ENCODE measurements around the gene ZPR1.

ZPR1 gene

DNA sequence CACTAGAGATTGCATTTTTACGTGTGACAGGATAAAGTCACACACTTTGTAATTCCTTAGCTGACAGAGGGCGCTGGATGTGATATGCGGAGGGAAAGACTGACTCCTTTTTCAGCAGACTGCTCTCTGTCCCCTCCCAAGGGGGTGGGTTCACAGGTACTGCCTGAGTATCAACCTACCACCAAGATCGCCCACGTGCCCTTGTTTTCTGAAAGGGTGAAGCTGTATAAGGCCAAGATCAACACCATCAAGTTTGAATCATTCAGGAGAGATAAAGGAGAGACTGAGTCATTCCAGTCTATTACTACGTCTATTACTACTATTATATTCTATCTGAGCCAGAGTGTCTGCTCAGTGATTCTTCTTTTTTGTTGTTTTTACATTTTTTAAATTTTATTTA, 45.7 kb downstream of the ZPR1 start:
- DNase-seq = no peak

DNA sequence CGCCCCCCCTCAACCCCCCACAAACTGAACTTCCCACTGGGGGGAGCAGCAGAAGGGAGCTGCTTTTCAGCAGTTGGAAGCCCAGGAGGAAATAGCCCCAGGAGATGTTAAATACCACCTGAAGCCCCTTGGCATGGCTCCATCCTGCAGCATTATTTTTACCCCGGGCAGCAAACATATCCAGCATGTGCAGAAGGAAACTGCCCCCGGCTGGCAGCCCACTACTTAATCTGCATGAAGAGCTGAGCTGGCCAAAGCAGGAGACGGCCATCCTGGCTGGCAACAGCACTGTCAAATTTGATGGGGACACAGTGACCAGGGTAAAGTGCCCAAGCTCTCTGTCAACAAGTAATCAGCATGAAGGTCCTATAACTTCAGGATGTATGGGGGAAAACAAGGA, 47.1 kb downstream of the ZPR1 start:
- no peak for DNase-seq

DNA sequence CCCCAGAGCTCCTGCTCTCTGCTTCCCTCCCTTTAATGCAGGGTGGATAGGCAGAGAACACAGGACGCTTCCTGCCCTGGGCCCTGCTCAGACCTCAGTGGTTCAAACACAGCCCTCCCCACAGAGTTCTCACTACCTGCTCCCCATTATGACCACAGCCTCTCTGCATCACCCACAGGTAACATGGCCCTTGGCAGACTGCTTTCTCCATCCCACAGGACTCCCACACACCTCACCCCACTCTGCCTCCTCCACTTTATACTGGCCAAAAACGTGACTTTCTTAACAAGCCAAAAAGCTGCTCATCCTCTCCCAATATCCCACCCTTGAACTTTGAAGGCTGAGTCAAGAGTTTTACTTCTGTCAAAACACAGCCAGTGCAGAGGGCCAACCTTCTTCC, 48.8 kb downstream of the ZPR1 start:
- DNase-seq = no peak

DNA sequence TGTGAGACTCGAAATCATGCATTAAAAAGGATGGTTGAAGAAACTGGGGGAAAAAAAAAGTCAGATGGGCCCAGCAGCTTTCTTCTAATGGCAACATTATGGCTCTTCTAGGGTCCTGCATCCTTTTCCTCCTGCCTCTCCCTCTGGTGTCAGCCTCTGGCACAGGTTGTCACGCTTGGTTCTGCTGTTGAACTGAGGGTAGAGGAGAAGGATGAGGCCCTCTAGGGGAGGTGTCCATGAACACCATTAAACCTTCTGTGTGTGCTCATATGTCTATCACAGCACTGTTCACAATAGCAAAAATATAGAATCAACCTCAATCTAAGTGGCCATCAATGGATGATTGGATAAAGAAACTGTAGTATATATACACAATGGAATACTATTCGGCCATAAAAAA, 51.1 kb downstream of the ZPR1 start:
- DNase-seq = no peak

DNA sequence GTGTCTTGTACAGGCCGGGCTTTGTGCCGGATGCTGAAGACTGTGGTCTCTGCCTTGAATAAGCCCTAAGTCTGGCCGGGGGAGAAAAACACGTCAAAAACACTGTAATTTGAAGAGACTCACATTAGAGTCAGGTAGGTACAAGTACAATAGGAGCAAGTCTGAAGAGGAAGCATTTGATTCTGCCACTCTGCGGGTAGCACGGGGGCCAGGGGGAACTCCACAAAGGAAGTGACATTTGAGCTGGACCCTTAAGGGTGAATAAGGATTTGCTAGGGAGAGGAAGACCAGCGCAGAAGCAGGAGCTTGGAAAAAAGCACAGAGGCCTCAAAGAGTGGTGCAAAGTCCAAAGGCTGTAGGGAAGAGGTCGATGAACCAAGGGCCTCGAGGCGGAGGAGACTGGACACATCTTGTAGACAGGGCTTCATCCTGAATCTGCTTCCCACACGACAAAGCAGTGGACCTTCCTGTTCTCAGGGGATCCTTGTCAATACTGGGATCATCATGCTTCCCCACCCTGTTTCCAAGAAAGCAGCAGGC, 53.8 kb downstream of the ZPR1 start:
- no peak for DNase-seq

DNA sequence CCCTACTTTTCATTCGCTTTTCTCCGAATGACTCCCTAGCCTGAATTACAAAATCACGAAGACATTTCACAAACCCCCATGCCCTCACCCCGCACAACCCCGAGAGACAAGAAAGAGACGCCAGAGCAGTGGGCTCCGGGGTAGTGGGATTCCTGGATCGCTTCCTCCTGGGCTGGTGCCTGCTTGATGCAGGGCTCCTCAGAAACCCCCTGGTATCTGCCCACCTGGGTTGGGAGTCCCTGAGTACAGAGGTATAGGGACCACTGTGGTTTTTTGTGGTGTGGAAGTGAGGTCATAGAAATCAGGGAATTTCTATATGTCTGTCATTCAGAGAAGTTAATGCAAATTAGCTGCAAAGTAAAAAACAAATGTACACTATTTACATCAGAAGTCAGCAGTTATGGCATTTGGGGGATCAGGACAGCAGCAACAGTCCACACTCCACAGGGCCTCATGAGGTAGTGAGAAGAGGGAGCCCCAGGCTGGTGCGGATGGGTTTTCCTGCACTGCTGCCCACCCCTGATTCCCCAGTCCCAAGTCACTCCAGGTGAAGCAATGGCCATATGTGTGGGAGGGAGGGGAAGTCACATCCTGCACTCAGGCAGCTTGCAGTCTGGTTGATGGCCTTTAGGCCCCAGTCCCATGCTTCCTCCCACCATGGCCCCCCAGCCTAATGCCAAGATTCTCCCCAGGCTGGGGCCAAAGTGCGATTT, 54.6 kb downstream of the ZPR1 start:
- no peak for DNase-seq

DNA sequence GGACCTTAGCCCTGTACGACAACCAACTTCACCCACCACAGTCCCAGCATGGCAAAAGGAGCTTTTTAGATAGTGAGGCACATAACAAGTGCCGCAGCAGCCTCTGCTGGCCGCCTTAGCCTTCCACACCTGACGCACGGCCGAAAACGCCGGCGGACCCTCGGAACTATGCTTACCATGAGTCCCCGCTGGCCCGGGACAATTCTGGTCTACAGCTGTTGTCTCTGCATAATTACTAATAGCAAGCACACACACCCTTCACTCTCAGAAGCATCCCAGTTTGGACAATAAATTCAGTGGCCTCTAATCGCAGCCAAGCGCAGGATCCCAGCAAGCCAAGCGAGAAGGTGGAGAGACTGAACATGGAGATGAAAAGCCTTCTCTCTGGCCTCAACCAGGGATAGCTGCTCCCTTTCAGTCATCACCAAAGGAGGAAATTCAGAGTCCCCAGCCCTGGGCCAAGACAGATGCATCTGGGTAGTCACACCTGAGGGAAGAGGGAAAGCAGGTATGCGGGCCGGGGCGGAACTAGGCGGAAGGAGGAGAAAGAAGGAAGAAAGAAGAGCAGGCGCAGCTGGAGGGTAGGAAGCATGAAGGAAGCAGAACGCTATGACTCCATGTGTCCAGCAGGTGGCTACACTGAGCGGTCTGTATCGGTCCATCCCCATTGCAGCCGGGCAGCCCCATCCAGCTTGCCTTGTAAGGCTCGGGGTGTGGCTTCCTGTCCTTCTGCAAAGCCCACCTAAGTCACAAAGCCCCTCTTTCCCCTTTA, 55.4 kb downstream of the ZPR1 start:
- DNase-seq = peak; percentile 33

DNA sequence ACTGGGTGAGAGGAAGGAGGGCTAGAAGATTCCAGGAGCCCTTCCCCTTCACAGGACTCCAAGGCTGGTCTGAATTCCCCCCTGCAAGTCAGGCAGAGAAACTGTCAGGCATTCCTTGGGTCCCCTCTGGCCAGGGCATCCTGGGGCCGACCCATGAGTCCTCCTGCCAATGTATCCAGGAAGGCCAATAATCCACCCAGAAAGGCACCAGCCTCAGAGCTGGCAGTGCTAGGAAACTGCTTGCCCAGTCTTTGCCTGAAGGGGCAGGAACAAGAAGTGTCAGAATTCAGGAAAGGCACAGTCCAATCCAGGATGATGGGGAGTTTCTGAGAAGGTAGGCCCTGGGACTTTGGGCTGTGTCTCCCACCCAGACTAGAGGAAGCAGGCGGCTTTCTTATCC, 56.0 kb downstream of the ZPR1 start:
- no peak for DNase-seq

DNA sequence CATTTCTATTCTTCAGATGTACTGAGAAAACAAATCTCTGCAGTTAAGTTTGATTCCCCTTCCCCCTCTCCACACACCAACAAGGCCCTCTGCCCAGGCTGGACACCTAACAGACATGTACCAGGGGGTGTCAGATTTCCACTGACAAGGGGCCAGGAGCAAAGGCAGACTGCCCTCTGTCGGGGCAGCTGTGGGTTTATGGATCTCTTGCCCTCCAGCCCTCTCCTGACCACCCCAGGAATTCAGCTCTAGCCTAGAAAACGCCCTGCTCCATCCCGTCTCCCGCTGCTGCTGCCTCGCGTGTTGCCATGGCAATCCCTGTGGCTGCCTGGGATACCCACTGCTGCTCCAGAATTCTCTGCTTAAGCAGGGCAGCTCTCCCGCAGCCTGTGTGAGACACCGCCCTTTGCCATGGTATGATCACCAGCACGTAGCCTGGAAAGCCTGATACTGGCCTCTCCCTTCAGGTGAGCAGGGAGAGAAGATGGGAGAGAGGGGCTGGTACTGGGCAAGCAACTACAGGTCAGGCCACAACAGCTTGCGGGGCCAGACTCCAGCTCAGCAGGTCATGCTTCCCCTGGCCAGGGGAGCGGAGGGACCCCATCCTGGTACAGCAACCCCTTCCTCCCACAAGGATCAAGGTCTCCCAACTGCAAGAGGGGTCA, 56.6 kb downstream of the ZPR1 start:
- no peak for DNase-seq

DNA sequence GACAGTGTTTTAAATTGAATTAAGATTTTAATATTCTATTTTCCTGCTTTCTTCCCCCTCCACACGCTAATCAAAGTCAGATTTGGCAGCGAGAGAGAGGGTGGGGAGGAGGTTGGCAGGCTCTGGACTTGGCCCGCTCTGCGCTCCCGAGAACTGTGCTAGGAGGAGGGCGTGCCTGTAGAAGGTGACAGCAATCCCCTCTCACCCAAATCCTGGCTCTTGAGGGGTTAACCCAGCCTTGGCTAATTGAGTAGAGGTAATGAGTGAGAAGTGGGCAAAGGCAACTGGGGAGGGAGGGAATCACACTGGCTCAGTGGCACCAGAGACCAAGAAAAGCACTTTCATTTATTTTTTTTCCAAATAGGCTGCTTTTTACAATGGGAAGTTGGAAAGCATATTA, 57.2 kb downstream of the ZPR1 start:
- no peak for DNase-seq

DNA sequence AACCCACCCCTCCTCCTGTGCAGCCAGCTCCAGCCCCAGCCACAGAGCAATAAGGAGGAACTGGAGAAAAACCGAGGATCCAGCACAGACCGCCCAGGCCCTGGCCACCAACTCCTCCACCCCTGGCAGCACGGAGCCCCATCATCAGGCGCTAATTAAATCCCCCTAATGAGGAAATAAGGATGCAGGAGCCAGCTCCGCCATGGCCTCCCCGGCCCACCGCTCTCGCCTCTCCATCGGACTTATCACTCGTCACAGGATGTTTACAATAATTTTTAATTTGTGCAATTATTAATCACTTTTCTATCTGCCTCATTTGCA, 57.6 kb downstream of the ZPR1 start:
- no peak for DNase-seq

DNA sequence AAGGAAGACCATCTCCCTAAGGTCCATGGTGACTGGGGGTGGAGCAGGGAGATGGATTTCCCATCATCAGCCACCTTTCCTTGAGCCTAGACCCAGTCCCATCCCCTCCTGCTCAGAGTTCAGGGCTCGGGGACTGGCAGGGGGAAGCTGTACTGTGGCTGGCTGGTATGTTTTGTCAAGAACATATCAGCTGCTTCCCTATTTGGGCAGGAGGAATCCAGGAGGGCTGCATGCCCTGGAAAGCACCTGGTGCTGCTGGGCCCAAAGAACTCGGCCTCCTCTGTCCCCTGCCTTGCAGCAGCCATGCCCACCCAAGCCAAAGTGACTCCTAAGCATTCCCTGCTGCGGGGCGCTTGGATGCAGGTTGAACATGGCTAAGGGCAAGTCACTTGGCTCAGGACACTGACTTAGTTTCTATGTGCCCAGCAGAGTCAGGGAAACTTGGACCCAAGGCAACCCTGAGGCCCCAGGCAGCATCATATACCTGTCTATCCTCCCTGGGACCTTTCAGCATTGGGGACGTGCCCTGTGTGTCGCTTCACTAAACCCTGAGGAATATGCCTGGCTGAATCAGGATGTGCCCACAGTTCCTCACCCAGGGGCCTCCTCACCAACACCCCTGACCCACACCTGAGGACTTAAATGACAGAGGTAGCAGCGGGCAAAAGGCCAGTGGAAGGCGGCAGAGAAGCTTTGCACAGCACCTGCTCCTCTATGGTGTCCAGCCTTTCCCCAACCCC, 58.2 kb downstream of the ZPR1 start:
- no peak for DNase-seq

DNA sequence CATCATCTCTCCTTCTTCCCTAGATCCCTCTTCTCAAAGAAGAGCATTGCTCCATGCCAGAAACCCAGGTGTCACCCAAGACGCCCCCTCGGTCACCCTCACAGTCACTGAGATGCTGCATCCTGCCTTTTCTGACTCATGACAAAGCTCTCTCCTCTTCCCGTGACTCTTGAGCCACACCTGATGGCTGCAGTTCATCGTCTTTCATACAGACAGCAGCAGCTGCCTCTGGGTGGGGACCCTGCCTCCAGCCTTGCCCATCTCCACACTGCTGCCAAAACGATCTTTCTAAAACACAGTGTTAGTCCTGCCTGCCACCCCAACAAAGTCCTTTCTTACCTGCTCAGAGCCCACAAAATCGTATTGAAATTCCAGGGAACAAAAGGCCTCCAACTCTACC, 59.8 kb downstream of the ZPR1 start:
- no peak for DNase-seq

DNA sequence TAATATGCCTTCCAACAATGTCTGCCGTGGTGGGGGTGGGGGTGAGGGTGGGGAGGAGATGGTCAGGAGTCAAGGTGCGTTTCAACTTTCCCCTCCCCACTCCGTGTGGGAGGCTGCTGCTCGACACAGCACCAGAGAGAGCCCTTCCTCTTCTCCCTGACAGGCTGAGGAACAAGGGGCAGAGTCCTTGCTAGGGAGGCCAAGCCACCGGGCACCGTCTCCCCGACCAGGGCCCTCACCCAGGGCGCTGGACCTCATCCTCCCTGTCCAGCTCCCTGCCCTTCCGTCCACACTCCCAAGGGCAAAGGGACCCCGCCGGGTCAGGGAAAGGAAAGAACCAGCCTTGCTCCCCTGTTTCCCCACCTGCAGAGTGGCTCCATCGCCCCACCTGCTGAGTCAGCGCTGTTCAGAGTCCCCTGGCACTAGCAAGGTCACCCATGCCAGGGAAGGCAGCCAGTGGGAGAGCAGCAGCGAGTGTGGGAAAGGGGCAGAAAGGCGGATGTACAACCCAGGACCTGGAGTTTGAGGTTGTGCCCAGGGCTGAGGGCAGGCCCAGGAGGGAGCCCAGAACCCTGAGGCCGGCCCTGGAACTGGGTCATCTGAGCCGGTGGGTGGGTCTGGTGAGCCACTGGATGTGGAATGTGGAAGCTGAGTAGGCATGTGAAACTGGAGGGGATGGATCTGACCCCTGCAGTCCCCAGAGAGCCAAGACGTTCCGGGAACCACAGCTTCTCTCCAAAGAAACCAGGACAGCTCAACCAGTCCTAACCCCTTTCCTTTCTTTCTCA, 62.2 kb downstream of the ZPR1 start:
- no peak for DNase-seq

DNA sequence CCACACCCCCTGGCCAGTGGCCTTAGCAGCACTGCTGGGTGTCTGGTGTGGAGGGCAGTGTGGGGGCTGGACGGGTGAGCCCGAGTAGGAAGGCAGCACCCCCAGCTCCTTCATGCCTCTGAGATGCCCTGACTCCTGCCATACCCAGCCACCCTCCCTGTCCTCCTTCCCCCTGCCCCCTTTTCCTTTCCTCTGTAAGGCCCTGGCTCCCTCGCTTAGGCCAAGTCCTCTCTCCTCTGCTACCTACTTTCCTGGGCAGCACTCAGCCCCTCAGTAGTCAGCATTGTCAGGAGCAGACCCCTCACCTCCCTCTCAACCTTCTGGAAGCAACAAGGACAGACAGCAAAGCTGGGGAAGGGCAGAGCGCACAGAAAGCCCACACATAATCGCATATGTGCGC, 63.0 kb downstream of the ZPR1 start:
- no peak for DNase-seq
